Astrocyte of the cerebellum (primary cell): Measurements from ENCODE around the gene MED12L.

ENCODE experiments used
- DNase-seq: peaks from one replicate; pipeline ENCODE4 v3.0.0-alpha.2; 2011; ENCODE audit warnings: low read depth
- H3K4me3 ChIP-seq: 2 replicates; pipeline ENCODE4 v1.5.1; 2011; ENCODE audit warnings: mild to moderate bottlenecking, low read depth, low read length, moderate library complexity
- CTCF ChIP-seq: IDR thresholded peaks from 2 replicates; pipeline ENCODE4 v1.5.1; 2012; ENCODE audit warnings: low read length, low read depth, moderate library complexity, mild to moderate bottlenecking; ENCODE audit errors: missing control alignments
- in situ Hi-C: cut with HindIII; loops from 2 replicates; pipeline ENCODE4 v1.10.0; 2017; ENCODE audit warnings: low sequenced_read_pairs

The MED12L gene

DNA sequence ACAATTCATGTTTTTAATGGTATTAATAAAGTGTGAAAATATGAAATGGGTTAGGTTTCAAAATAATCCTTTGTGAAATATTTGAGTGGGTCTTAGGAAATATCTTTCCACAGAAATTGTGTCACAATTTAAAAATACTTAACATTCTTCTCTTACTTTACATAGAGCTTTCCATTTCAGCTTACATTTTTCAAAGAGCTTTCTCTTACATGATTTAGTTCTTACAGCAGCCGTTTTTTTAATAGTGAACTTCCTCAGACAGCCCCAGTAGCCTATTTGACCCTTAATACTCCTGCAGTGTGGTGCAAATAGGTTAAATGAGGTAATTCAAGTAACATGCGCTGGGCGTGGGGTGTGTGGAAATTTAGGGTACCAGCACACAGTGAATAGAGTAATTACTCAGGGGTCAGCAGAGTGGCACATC lies 277.3 kb downstream of the MED12L start:
- DNase-seq, result no peak
- TF ChIP-seq CTCF, result no peak

DNA sequence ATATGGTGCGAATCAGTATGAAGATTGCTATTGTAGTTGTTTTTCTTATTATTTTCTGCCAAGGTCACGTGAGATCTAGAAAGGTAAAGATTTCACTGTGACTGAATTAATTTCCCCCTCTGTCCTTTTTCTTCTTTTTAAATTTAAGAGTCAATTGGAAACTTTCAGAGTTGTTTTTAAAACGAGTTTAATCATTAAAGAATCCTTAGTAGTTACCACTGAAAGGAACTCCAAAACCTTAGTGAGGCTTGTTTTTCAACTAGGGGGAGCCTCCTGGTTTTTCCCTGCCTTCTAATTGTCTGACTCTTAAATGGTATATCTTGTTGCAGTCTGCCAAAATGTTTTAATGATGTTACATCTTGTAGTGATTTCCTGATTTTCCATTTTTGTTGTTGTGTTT lies 281.5 kb downstream of the MED12L start:
- TF ChIP-seq CTCF, result no peak
- no peak overlapping the region for H3K4me3 ChIP-seq
- in situ Hi-C loops, result no loop called here
- no peak for DNase-seq

More for the DNA sequence above, 277.3 kb downstream of the MED12L start:
- in situ Hi-C loops, result no loop called here
- H3K4me3 ChIP-seq, result no peak overlapping the region

- TF ChIP-seq CTCF, result no peak
- no peak for DNase-seq
- in situ Hi-C loops, result no loop called here
- no peak overlapping the region for H3K4me3 ChIP-seq
Observed at GRCh38 chr3:151367448-151367847, 282.0 kb downstream of the MED12L start.

GRCh38 chr3:151371526-151371925 lies 286.1 kb downstream of the MED12L start:
- DNase-seq, result no peak
- no peak for TF ChIP-seq CTCF
- in situ Hi-C loops, result no loop called here
- H3K4me3 ChIP-seq, result no peak overlapping the region

GRCh38 chr3:151372063-151372820 lies 286.8 kb downstream of the MED12L start:
- in situ Hi-C loops, result no loop called here
- no peak for TF ChIP-seq CTCF
- DNase-seq, result no peak
- H3K4me3 ChIP-seq, result no peak overlapping the region

GRCh38 chr3:151377768-151378385 lies 292.4 kb downstream of the MED12L start:
- no peak for TF ChIP-seq CTCF
- no peak for DNase-seq
- in situ Hi-C loops, result no loop called here
- H3K4me3 ChIP-seq, result no peak overlapping the region
